ENCODE data around the gene VSTM2L.
"Not testable (repeated sequence)": the region's sequence is repeated elsewhere in the genome, so short reads cannot be mapped to it uniquely, and the experiment has no call there.

The VSTM2L gene

GRCh38 chr20:37902504-37903313 lies at the start of gene VSTM2L:
Gene VSTM2L (plus strand): TSS chr20:37903127. CDS start chr20:37903351, 224 bp downstream.
- DNase-seq (ENCODE audit: low read depth): peak; percentile 69
- H3K4me3 ChIP-seq (ENCODE audit: control insufficient read depth, low read depth, low read length): peak within 1 kb of the TSS; percentile 45
- no peak for TF ChIP-seq CTCF (conservative IDR thresholded peaks at IDR 0.05; ENCODE audit: control insufficient read depth, insufficient read depth, low read depth, low read length)

- DNase-seq (ENCODE audit: low read depth): no peak
- H3K4me3 ChIP-seq (ENCODE audit: control insufficient read depth, low read depth, low read length): no peak overlapping the region
- TF ChIP-seq CTCF (conservative IDR thresholded peaks at IDR 0.05; ENCODE audit: control insufficient read depth, insufficient read depth, low read depth, low read length): no peak
These were observed 49.0 kb upstream of the VSTM2L start for GRCh38 chr20:37853823-37854375.

GRCh38 chr20:37856034-37856433 lies 46.9 kb upstream of the VSTM2L start:
- DNase-seq (ENCODE audit: low read depth); H3K4me3 ChIP-seq (ENCODE audit: control insufficient read depth, low read depth, low read length): not testable (repeated sequence)

GRCh38 chr20:37856932-37857660 lies 45.8 kb upstream of the VSTM2L start:
- no peak overlapping the region for H3K4me3 ChIP-seq (ENCODE audit: control insufficient read depth, low read depth, low read length)
- peak; percentile 95 for DNase-seq (ENCODE audit: low read depth)
- TF ChIP-seq CTCF (conservative IDR thresholded peaks at IDR 0.05; ENCODE audit: control insufficient read depth, insufficient read depth, low read depth, low read length): no peak

GRCh38 chr20:37859406-37860171 lies 43.3 kb upstream of the VSTM2L start:
- no peak for TF ChIP-seq CTCF (conservative IDR thresholded peaks at IDR 0.05; ENCODE audit: control insufficient read depth, insufficient read depth, low read depth, low read length)
- no peak overlapping the region for H3K4me3 ChIP-seq (ENCODE audit: control insufficient read depth, low read depth, low read length)
- DNase-seq (ENCODE audit: low read depth): no peak

- no peak for DNase-seq (ENCODE audit: low read depth)
- no peak for TF ChIP-seq CTCF (conservative IDR thresholded peaks at IDR 0.05; ENCODE audit: control insufficient read depth, insufficient read depth, low read depth, low read length)
These were observed 39.6 kb upstream of the VSTM2L start for GRCh38 chr20:37863289-37863688.

More at GRCh38 chr20:37863289-37863688, 39.6 kb upstream of the VSTM2L start:
- no peak overlapping the region for H3K4me3 ChIP-seq (ENCODE audit: control insufficient read depth, low read depth, low read length)

Data from fibroblast of mammary gland (primary cell).